Endothelial cell of umbilical vein (primary cell): ENCODE results near the gene APOO. TPM values are rescaled to one million over a fixed set of nuclear protein-coding genes. Genes with fewer than 3 reads are reported as not detected.

Experiments used
- BruUV-seq: library from RNA; stranded (reverse); fragments of 400-500 nt; replicated peaks from 2 replicates; lab custom pipeline; 2021; lab: Mats Ljungman, UMichigan
- CTCF ChIA-PET: fragments of 300-600, 350-600 bp; sonication (Branson Sonifier 250); formaldehyde crosslinking; loops from one replicate; lab custom pipeline; 2021; ENCODE audit warnings: antibody characterized with exemption, inconsistent platforms; lab: Charles Lee
- POLR2A ChIA-PET: fragments of 300-600, 350-600 bp; sonication (Branson Sonifier 250); formaldehyde crosslinking; loops from one replicate; lab custom pipeline; 2021; ENCODE audit warnings: antibody characterized with exemption, inconsistent platforms; lab: Charles Lee
- DNase-seq: peaks from one replicate; pipeline ENCODE4 v3.0.0-alpha.2; 2011; ENCODE audit warnings: low read depth, low spot score
- FAIRE-seq: peaks from 2 replicates; lab custom pipeline; 2011; peaks lifted over from hg19 to GRCh38; lab: Jason Lieb, UNC
- H2AFZ ChIP-seq: 2 replicates; pipeline ENCODE4 v1.6.0; 2012; ENCODE audit warnings: low read depth, low read length, control low read depth, inconsistent platforms
- H3K27ac ChIP-seq: 2 replicates; pipeline ENCODE4 v1.5.1; 2011; ENCODE audit warnings: low read depth, mild to moderate bottlenecking, control low read depth, low read length, moderate library complexity; ENCODE audit not compliant: insufficient read depth
- H3K27me3 ChIP-seq, 2 experiments: 2 replicates each; pipeline versions ENCODE4 v1.6.0 to v1.6.1; 2011; ENCODE audit warnings: low read length in 2 of 2, mixed read lengths in 1 of 2; ENCODE audit not compliant: control insufficient read depth in 2 of 2, insufficient read depth in 2 of 2
- H3K36me3 ChIP-seq, 2 experiments: 2 replicates in 1 of 2; 3 replicates in 1 of 2; pipeline ENCODE4 v1.5.1; 2011; ENCODE audit warnings: low read length in 2 of 2, mild to moderate bottlenecking in 1 of 2, moderate library complexity in 1 of 2; ENCODE audit not compliant: control insufficient read depth in 2 of 2, insufficient read depth in 2 of 2; ENCODE audit errors: extremely low read depth in 1 of 2
- H3K4me1 ChIP-seq: 3 replicates; pipeline ENCODE4 v1.5.1; 2011; ENCODE audit warnings: mild to moderate bottlenecking, low read length; ENCODE audit not compliant: control insufficient read depth, insufficient read depth; ENCODE audit errors: extremely low read depth
- H3K4me2 ChIP-seq: 2 replicates; pipeline ENCODE4 v1.6.1; 2011; ENCODE audit warnings: low read length, control low read depth, mixed read lengths; ENCODE audit not compliant: insufficient read depth
- H3K4me3 ChIP-seq, 3 experiments: fragments of 200-600 bp in 1 of 3; sonication (generic), shearing (Covaris generic) in 1 of 3; replicated peaks in 1 of 3; 2 replicates each; pipeline ENCODE4 v1.5.1; 2011 to 2016; ENCODE audit warnings: control low read depth in 3 of 3, low read length in 3 of 3, mild to moderate bottlenecking in 2 of 3, inconsistent platforms in 1 of 3, low read depth in 1 of 3, moderate library complexity in 1 of 3; ENCODE audit not compliant: insufficient read depth in 1 of 3
- H3K79me2 ChIP-seq: 2 replicates; pipeline ENCODE4 v1.6.0; 2012; ENCODE audit warnings: low read length, inconsistent platforms; ENCODE audit not compliant: control insufficient read depth, insufficient read depth
- H3K9ac ChIP-seq: replicated peaks from 2 replicates; pipeline ENCODE3; 2011; ENCODE audit warnings: low read length, control low read depth; ENCODE audit not compliant: insufficient read depth; ENCODE audit errors: extremely low read depth
- H3K9me1 ChIP-seq: replicated peaks from 3 replicates; pipeline ENCODE4 v1.6.0; 2011; ENCODE audit warnings: mild to moderate bottlenecking, low read length; ENCODE audit not compliant: control insufficient read depth, insufficient read depth; ENCODE audit errors: extremely low read depth
- H3K9me3 ChIP-seq: replicated peaks from 2 replicates; pipeline ENCODE4 v1.5.1; 2012; ENCODE audit warnings: low read length, inconsistent platforms; ENCODE audit not compliant: control insufficient read depth, insufficient read depth
- H4K20me1 ChIP-seq: replicated peaks from 2 replicates; pipeline ENCODE3; 2011; ENCODE audit warnings: mild to moderate bottlenecking, low read length; ENCODE audit not compliant: control insufficient read depth, insufficient read depth; ENCODE audit errors: extremely low read depth
- GATA2 ChIP-seq: IDR thresholded peaks from 2 replicates; pipeline ENCODE4 v1.7.0; 2011; ENCODE audit warnings: low read depth, mild to moderate bottlenecking, moderate library complexity, mixed read lengths, low read length; ENCODE audit not compliant: insufficient read length, insufficient read depth
- POLR2A ChIP-seq: IDR thresholded peaks from 2 replicates; pipeline ENCODE4 v1.6.1; 2012; ENCODE audit warnings: low read depth, mild to moderate bottlenecking, control low read depth, low read length
- dilution Hi-C: fragments of 300-500 bp; cut with MboI; formaldehyde crosslinking; loops from one replicate; pipeline ENCODE4 v1.15.0; 2019; ENCODE audit warnings: low sequenced_read_pairs; ENCODE audit not compliant: extremely low pct_ligation_motif_present
- intact Hi-C: fragments of 100-400 bp; cut with micrococcal nuclease; formaldehyde crosslinking; loops from one replicate; pipeline ENCODE4 v1.10.0; 2022
- polyA plus RNA-seq, 4 experiments: library from polyadenylated mRNA; depleted of rRNA in 3 of 4; stranded (reverse) in 3 of 4; unstranded in 1 of 4; fragments of >200 nt; gene quantifications; 2 replicates each; pipeline versions ENCODE4 v1.2.1 to v1.2.3, GENCODE V29; 2011 to 2012; ENCODE audit warnings: missing spikeins in 1 of 4
- total RNA-seq: library from RNA; stranded (reverse); gene quantifications from 2 replicates; pipeline ENCODE4 v1.2.3, GENCODE V29; 2021
- TF ChIP-seq, protein P1 (sequence below), 2 donors: IDR thresholded peaks; 1 replicate in 1 of 2; 2 replicates in 1 of 2; pipeline ENCODE4 v1.5.1; 2011; ENCODE audit warnings: low read length in 2 of 2, mild to moderate bottlenecking in 2 of 2, moderate library complexity in 2 of 2, control low read depth in 1 of 2, inconsistent platforms in 1 of 2, low read depth in 1 of 2; ENCODE audit not compliant: insufficient read depth in 1 of 2; ENCODE audit errors: extremely low read depth in 1 of 2
- TF ChIP-seq, protein P2 (sequence below): IDR thresholded peaks from 2 replicates; pipeline ENCODE4 v1.6.1; 2011; ENCODE audit not compliant: insufficient read depth, insufficient read length

APOO gene
- total and polyA plus RNA-seq, 2 donors (not counting 3 experiments of a cell fraction or from before 2014, with no cell fraction given) = 9.8 to 24.3 TPM

DNA sequence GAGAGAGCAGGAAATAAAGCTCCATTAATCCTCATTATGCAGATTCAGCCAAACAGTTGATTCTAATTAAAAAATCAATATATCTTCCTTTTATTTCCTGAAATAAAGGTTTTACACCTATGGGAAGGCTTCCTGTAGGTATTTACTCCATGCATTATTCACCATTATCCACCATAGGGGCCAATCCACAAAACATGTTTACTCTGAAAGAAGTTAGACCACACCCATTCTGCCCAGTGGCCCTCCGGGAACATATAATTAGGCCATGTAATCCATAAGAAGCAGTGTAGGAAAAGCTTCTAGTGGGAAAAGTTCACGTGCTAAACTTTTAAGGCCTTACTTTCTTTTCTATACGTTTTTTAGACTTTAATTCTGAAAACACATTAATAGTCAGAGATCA lies 67.1 kb downstream of the APOO start:
- TF ChIP-seq, protein P1, sequence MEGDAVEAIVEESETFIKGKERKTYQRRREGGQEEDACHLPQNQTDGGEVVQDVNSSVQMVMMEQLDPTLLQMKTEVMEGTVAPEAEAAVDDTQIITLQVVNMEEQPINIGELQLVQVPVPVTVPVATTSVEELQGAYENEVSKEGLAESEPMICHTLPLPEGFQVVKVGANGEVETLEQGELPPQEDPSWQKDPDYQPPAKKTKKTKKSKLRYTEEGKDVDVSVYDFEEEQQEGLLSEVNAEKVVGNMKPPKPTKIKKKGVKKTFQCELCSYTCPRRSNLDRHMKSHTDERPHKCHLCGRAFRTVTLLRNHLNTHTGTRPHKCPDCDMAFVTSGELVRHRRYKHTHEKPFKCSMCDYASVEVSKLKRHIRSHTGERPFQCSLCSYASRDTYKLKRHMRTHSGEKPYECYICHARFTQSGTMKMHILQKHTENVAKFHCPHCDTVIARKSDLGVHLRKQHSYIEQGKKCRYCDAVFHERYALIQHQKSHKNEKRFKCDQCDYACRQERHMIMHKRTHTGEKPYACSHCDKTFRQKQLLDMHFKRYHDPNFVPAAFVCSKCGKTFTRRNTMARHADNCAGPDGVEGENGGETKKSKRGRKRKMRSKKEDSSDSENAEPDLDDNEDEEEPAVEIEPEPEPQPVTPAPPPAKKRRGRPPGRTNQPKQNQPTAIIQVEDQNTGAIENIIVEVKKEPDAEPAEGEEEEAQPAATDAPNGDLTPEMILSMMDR (IDR thresholded peaks at IDR 0.05; ENCODE audit: extremely low read depth in 1 of 2, insufficient read depth in 1 of 2, low read depth in 1 of 2, low read length in 2 of 2) = no peak
- TF ChIP-seq POLR2A = no peak
- intact Hi-C loops = loop anchor here (5.0 kb wide), 1 partner anchor 33 kb away; no protein-coding TSS in a partner anchor
- H3K9me1 ChIP-seq = no peaks in the 10 kb centered on the region
- no peaks in the 10 kb centered on the region for H3K36me3 ChIP-seq
- DNase-seq (no peak), FAIRE-seq (no peak)
- no peak overlapping the region for H3K9ac ChIP-seq
- no peaks in the 10 kb centered on the region for H3K27me3 ChIP-seq
- H3K79me2 ChIP-seq = no peaks in the 10 kb centered on the region
- H3K4me1 ChIP-seq = peaks cover 12% of the 10 kb centered on the region
- dilution Hi-C loops = no loop called here
- no peak overlapping the region for H3K4me3 ChIP-seq
- H3K27ac ChIP-seq = no peak overlapping the region
- no TSS peak for BruUV-seq
- H4K20me1 ChIP-seq = no peaks in the 10 kb centered on the region
- no peak overlapping the region for H2AFZ ChIP-seq
- ChIA-PET POLR2A (no interaction called here), CTCF (no interaction called here)
- H3K9me3 ChIP-seq = no peaks in the 10 kb centered on the region
- no peak overlapping the region for H3K4me2 ChIP-seq

DNA sequence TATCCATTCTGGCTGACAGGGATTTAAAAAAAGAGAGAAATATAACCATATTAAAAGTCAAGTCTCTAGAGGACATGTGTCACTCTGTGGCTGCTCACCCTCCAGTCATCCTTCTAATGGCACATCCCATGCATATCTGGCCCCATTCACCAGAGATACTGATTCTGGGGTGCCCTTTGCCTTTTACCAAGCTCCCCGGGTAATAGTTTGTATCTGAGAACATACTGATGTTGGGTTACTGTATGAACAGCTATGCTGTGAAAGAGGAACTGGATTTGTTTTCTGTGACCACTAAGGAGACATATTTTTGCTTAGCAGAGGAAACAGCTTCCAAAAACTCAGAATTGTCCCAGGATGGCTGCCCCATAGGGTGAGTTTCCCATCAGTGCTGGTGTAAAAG lies 68.8 kb downstream of the APOO start:
- intact Hi-C loops = no loop called here
- Histone ChIP-seq H3K79me2 (no peaks in the 10 kb centered on the region), H3K9ac (no peak overlapping the region), H3K27me3 (no peaks in the 10 kb centered on the region), H3K4me2 (no peak overlapping the region), H3K36me3 (no peaks in the 10 kb centered on the region), H3K27ac (no peak overlapping the region), H3K9me3 (no peaks in the 10 kb centered on the region), H3K4me3 (no peak overlapping the region), H2AFZ (no peak overlapping the region), H3K9me1 (no peaks in the 10 kb centered on the region), H3K4me1 (no peaks in the 10 kb centered on the region), H4K20me1 (no peaks in the 10 kb centered on the region)
- TF ChIP-seq GATA2 = no peak
- TF ChIP-seq, protein P2, sequence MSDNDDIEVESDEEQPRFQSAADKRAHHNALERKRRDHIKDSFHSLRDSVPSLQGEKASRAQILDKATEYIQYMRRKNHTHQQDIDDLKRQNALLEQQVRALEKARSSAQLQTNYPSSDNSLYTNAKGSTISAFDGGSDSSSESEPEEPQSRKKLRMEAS = no peak
- BruUV-seq = no TSS peak
- FAIRE-seq = no peak
- POLR2A ChIA-PET = no interaction called here
- no peak for DNase-seq
- dilution Hi-C loops = no loop called here
- CTCF ChIA-PET = no interaction called here
